Caki2 (cell line): Measurements from ENCODE around the gene CCDC78. TPM values are rescaled to one million over a fixed set of nuclear protein-coding genes. Genes with fewer than 3 reads are reported as not detected.
"Not testable (repeated sequence)": the region's sequence is repeated elsewhere in the genome, so short reads cannot be mapped to it uniquely, and the experiment has no call there.

Experiments
- DNase-seq: peaks from one replicate; pipeline ENCODE4 v3.0.0-alpha.2; 2015; ENCODE audit warnings: low read depth
- in situ Hi-C: cut with HindIII; loops from 2 replicates; pipeline ENCODE4 v1.10.0; 2016; ENCODE audit warnings: low sequenced_read_pairs, low pct_unique_long_range_greater_than_20kb, mixed read lengths
- total RNA-seq: library from RNA; depleted of rRNA; stranded (reverse); fragments of >200 nt; shearing (Covaris generic); gene quantifications from 2 replicates; pipeline ENCODE4 v1.2.3, GENCODE V29; 2014; ENCODE audit warnings: low replicate concordance

Gene CCDC78
- total RNA-seq, 1 experiment from 2014 or later: 10.3 TPM

DNA sequence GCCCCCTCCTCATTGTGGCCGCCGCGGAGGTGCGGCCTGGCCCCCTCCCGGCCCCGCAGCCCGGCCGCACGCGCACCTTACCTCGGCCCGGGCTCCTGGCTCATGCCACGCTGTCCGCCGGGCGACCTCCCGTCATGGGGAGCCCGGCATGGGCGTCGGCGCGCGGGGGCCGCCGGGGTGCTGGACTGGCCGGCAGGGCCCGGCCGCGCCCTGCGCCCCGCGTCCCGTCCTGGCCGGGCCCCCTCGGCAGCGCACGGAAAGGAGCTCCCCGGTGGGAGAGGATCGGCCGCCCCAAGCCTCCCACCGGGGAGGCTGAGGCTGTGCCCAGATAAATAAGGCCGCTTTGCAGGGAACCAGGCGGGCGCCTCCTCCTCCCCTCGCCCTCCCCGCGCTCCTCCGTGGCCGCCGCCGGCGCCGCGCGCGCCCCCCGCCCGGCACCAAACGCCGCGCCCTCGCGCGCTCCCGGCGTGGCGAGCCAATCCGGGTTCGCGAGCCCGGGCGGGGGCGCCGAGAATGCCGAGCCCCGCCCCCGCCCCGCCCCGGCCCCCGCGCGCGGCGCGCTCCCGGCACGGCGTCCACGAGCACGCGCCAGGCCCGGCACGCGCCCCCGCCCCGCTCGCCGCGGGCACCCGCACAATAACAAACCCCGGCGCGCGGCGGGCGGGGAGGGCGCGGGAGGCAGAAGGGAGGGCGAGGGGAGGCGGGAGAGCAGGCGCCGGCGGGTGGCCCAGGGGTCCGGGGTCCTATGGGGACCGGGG, 20.6 kb downstream of the CCDC78 start, which contains the start of gene FBXL16:
Gene FBXL16, minus strand, starts transcription at position 371 of the 758 bp plus-strand sequence. CDS start 8,396 bp downstream, outside the sequence.
- in situ Hi-C loops: no loop called here

DNA sequence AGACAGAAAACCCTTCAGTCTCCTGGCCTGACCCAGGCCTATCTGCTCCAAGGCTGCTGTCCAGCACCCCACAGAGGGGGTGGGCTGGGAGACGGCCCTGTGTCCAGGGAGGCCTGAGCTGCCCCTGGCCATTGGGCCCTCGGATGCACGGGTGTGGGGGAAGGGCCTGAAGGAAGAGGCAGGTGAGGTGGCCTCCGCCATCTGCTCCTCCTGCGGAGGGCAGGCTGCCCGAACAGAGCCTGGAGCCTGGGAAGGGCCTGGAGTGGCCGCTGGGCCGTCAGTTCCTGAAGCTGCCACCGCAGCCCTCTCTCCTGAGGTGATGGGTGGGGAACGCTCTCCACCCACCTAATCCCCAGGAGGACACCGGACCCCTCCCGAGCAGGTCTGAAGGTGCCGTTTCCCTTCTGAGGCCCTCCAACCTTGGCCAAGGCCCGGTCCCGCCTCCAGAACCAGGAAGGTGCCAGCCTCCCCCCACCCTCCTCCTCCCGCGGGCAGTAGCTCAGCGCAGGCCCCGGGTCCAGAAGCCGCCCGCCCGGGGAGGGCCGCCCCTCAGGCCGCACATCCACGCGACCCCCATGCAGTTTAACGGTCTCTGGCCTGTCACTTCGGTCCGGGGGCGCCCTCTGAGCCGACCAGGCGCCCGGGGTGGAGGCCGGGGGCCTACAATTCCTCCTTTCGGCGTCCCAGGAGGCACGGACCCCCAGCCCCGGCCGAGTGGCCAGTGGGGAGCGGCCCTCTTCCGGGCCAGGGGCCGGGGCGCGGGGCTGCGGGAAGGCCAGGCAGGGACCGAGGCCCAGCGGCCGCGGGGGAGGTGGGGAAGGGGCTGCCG, 21.5 kb downstream of the CCDC78 start:
- no peak for DNase-seq
- in situ Hi-C loops: no loop called here

More for the DNA sequence above, 20.6 kb downstream of the CCDC78 start, which contains the start of gene FBXL16:
- peak; percentile 46 for DNase-seq

DNA sequence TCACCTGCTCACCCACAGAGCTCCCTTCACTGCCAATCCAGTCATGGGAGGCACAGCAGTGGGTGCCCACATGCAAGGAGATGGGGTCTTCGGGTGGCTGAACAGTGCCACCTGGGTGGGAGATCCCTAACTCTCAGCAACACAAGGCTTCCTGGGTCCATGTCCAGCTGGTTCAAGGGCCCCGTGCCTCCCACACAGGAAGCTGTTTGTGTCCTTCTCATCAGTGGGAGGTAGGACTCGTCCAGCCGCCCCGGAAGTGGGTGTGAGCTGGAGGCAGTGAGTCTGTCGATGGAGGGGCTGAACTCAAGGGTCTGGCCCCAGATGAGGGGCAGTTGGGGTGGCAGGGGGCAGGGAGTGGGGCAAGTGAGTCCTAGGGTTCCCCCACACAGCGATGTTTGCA, 22.2 kb downstream of the CCDC78 start:
- in situ Hi-C loops: no loop called here

DNA sequence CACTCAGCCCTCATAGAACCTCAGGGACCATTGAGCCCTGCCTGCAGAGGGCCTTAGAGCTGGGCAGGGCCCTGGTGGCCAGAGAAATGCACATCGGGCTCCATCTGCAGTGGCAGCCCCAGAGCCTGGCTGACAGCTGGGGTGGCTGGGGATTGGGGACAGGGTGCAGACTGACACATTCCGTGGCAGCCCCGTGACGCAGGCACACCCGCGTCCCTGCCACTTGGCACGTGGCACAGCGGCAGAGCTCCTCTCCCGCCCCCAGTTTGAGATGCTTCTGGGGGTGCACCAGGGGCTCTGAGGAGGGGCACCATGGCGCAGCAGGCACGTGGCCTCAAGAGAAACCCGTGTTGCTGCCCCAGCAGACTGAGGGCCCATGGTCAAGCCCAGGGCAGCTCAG, 22.8 kb downstream of the CCDC78 start:
- DNase-seq: no peak
- in situ Hi-C loops: no loop called here

More for the DNA sequence above, 22.2 kb downstream of the CCDC78 start:
- DNase-seq: no peak

DNA sequence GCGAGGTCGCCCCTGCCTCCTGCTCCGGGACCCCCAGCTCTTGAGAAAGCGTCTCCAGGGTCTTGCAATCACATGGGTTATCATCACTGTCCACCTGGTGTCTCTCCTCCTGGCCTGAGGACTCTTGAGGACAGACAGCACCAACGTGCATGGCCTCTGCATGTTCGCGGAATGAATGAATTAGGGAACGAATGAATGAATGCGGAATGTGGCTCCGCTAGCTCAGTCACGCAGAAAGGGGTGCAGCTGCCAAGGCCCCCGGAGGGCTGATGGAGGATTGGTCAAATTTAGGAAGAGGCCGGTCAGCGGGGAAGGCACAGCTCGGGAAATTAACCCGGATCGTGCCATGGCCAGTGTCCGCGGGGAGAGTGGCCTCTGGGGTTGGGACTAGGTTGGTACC, 23.9 kb downstream of the CCDC78 start:
- no peak for DNase-seq
- in situ Hi-C loops: no loop called here

DNA sequence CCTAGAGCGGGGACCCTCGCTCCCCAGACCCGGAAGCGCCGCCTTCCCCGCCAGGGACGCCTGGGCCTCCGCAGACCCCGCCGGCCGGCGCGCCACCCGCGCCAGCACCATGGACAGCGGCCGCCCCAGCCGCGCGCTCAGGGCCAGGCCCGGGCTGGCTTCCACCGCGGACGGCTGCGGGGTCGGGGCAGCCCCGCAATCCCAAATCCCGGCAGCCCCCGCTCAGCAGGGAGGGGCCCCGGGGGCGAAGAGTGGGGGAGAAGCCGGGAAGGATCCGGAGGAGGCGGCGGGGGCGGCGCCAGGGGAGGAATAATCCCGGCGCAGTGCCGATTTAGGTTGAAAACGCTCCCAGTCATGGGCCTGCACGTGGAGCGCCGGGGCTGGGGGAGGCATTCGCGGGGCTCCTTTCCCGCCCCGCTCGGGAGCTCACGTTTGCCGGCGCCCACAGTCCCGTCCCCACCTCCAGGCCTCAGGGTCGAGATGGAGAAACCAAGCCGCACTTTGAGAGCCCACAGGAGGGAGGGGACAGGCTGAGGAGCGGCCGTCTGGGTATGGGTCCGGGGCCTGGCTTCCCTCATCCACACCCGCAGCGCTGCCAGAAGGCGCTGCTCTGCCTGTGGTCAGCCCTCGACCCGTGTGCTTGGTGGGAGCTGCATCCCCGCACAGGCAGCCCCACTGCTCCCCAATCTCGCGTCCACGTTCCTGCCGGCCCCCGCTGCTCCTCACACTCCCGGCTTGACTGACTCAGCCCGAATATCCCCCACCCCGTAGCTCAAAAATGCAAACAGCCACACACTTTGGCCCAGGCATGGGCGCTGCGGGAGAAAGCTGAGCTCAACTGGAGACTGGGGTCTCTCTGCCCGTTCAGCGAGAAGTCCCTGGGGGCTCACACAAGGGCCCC, 25.3 kb downstream of the CCDC78 start:
- no peak for DNase-seq
- in situ Hi-C loops: no loop called here

DNA sequence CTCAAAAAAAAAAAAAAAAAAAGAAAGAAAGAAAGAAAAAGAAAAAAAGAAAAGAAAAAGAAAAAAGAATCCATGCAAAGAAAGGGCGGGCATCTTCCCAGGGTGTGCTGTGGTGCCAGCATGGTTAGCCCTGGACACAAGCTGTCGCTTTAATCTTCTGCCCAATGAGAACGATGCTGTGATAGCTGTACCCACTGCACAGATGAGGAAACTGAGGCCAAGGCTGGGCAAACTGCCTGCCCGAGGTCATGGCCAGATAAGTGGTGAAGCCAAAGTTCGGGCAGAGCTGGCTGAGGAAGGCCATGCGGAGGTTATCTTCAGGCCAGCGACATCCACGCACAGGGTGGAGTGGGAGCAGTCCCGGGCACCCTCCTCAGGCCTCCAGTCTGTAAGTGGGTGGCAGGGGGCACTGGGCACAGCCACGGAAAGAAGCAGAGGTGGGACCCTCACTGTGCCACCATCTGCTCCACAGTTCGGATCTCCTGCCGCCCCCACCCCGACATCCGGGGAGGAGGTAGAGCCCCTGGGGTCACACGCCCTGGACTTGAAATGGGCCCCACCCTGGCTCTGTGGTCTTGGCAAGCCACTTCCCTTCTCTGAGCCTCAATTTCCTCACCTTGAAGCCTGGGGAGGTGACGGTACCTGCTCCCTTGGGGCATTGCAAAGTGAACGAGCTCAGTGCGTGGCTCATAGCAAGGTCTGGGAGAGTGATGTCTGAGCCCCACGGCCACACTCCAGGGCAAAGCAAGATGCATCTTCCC, 27.2 kb downstream of the CCDC78 start:
- in situ Hi-C loops: no loop called here
- no peak for DNase-seq

DNA sequence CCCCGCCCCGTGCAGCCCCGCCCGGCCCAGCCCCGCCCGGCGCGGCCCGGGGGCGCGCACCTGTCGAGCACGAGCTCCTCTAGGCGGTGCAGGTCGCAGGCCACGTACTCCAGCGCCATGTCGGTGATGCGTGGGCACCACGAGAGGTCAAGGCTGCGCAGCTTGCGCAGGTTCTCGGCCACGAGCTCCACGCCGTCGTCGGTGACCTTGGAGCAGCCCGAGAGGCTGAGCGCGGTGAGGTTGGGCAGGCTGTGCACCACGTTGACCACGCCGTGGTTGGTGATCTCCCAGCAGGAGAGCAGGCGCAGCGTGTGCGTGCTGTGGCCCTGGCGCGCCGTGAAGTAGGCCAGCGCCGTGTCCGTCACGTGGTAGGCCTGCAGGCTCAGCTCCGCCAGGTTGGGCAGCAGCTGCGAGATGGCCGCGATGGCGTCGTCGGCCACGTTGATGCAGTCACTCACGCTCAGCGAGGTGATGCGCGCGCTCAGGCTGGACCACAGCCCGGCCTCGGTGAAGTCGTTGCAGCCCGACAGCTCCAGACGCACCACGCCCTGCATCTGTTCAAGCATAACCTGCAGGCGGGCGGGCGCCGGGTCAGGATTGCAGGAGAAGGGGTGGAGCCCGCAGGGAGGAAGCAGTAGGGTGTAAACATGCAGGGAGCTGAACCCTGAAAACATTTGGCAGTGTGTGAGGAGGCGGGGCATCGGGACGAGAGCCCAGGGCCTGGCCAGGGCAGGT, 30.7 kb downstream of the CCDC78 start:
- DNase-seq: peak; percentile 99
- in situ Hi-C loops: no loop called here

DNA sequence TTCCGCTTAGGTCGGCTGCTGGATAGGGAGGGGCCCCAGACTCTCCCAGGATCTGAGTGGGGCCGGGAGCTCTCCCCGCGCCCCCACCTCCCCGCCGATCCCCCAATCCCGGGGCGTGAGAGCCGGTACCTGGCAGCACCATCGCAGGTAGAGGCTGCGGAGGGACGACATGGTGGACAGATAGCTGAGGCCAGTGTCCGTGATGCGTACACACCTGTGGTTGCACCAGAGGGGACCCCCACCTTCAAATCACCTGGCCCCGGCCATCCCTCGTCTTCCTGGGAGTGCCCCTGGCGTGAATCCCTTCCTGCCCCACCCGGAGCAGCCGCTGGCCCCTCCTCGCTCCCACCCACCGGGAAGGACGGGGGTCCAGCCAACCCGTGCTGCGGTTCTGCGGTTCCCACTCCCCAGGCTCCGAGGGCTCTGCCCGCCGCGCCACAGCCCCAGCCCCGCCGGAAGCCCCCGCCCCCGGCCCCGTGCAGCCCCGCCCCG, 31.3 kb downstream of the CCDC78 start:
- DNase-seq: no peak
- in situ Hi-C loops: no loop called here

DNA sequence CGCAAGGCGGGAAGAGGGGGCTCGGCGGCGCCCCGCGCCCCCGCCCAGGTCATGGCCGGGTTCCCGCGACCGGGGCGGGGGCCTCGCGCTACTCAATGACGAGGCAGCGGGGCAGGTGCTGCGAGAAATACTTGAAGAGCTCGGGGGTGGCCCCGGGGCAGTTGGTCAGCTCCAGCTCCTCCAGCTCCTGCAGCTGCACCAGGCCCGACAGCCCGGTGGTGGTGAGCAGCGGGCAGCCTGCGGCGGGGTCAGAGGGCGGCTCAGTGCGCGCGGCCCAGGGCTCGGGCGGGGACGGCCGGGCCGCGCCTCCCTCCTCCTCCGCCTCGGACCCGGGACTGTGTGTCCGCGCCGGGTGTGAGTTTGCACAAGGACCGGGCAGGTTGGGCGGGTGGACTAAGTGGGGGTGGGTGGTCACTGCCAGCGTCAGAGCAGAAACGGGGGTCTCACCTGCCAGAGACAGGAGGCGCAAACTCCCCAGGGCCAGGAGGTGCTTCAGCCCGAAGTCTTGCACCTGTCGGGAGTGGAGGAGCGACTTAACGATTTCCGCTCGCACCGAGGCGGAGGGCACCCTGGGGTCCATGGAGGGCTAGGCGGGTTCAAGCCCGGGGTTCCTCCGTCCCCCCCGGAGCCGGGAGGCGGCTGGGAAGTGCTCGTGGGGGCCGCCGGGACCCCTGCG, 31.9 kb downstream of the CCDC78 start:
- no peak for DNase-seq

DNA sequence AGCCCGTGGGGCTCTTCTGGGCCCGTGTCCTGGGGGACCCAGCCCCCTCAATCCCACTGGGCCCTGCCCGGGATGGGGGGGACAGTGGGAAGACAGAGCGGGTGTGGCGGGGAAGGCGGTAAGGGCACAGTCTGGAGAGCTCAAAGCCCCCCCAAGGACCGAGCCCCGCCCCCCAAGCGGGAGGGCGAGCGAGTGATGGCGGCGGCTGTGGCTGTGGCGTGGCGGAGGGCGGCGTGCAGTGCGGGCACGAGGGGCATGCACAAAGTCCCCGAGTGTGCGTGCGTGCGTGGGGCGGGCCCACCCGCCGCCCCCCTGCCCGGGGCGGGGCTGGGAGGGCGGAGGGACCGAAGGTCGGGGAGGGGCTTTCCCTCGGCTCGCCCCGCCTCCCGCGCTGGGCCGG, 32.5 kb downstream of the CCDC78 start:
- DNase-seq: no peak
- in situ Hi-C loops: no loop called here

More for the DNA sequence above, 31.9 kb downstream of the CCDC78 start:
- in situ Hi-C loops: no loop called here

DNA sequence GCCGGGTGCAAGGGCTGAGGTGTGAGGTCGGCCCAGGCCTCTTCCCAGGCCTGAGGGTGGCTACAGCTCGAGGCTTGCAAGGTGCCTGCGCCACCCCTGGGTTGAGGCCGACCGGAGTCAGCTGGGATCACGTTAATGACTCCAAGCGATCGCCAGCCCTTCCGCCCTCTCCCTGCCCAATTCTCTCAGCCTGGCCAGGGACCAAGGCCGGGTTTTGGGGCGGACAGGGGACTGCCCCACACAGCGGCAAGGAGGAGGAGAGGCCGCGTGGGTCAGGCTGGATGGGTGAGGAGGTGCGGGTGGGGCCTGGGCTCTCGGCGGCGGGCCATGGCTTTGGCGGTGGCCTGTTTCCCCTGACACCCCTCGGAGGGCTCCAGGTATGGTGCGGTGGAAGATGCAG, 32.9 kb downstream of the CCDC78 start:
- no peak for DNase-seq
- in situ Hi-C loops: no loop called here

DNA sequence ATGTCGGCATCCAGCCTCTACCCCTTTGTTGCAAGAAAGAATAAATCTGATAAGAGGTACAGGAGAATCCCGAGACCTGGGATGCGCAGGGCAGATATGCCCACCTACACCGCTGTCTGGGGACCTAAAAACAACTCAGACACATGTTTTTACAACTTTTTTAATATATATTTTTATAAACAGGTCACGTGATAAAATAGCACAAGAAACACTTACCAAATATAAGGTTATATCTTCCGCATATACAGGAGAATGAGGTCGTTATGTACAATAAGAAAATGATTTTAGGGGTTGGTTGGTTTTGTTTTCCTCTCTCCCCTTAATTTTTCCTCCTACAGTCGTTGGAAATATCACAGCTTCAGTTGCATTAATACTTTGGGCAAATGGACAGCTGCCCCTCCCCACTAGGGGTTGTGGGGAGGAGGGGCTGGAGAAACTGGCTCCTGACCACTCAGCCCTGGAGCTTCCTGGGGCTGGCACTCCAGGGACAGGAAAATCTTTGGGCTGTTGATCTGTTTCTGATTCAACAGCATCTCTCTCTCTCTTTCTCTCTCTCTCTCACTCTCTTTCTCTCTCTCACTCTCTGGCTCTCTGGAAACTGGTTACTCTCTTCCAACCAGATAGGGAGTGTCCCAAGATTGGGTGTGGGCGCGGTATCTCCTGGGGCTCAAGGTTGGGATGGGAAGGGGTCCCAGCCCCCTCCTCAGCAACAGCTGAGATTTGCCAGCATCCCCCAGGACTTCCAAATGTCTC, 33.7 kb downstream of the CCDC78 start:
- no peak for DNase-seq
- in situ Hi-C loops: no loop called here

DNA sequence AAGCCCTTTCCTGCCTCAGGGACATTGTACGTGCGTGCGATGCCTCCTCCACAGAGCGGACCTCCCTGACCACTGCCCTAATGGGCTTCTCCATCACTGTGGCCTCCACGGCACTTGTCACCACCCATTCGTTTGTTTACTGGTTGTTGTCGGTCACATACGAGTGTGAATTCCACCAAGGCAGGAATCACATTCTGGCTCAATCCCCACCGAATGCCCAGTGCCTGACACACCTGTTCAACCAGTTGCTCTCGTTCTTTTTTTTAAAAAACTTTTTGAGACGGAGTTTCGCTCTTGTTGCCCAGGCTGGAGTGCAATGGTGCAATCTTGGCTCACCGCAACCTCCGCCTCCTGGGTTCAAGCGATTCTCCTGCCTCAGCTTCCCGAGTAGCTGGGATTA, 35.0 kb downstream of the CCDC78 start:
- DNase-seq, in situ Hi-C loops: not testable (repeated sequence)

DNA sequence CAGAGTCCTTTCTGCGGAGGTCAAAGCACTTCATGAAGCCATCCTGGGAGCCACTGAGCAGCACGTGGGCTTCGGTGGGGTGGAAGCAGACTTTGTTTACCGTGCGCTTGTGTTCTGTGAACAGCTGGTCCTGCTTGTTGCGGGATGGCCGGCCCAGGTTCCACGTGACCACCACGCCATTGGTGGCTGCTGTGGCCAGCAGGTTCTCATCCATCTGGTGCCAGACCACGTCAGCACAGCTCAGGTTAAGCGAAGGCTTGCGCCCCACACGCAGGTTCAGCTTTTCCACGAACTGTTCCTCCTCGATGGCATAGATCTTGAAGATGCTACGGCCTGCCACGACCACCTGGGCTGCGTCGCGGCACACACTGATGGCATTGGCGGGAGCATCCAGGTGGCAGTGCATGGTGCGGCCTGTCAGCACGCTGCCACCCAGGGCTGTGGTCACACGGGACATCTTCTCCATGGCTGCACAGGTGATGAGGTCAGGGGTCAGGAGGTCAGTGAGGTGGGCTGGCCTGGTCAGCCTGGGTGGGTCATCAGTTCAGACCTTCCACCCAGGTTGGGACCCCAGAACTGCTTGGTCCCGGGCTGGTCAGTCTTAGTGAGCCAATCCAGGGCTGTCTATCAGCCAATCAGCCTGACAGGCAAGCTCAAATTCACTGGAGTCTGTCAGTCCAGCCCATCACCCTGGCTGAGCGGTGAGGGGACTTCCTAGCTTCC, 36.9 kb downstream of the CCDC78 start:
- in situ Hi-C loops: no loop called here
- no peak for DNase-seq
